Stimulated activated CD8-positive, alpha-beta memory T cell treated with anti-CD3 and anti-CD28 coated beads, Interleukin-12 subunit alpha, Interleukin-12 subunit beta, amount 100 ng/mL, for 24 hours (primary cell): ENCODE data around the gene PRRT1.
"Not testable (repeated sequence)": the region's sequence is repeated elsewhere in the genome, so short reads cannot be mapped to it uniquely, and the experiment has no call there.

ENCODE experiments used
- DNase-seq: peaks from one replicate; pipeline ENCODE4 v3.0.0-alpha.2; 2020; ENCODE audit errors: extremely low read depth

Gene PRRT1

GRCh38 chr6:32151181-32151862, 417 bp downstream of the PRRT1 start:
- no peak for DNase-seq

GRCh38 chr6:32149932-32150870, 1.5 kb downstream of the PRRT1 start:
- no peak for DNase-seq

- DNase-seq = no peak
These were observed 2.5 kb downstream of the PRRT1 start for GRCh38 chr6:32149092-32149755.

GRCh38 chr6:32148289-32149091, 3.2 kb downstream of the PRRT1 start:
- DNase-seq = no peak

GRCh38 chr6:32147401-32148132, 4.2 kb downstream of the PRRT1 start:
- DNase-seq = no peak

GRCh38 chr6:32146687-32147086, 5.1 kb downstream of the PRRT1 start:
- no peak for DNase-seq

- DNase-seq = no peak
These were observed 5.5 kb downstream of the PRRT1 start for GRCh38 chr6:32146287-32146686.

- DNase-seq = not testable (repeated sequence)
These were observed 7.5 kb downstream of the PRRT1 start for GRCh38 chr6:32144238-32144637.

GRCh38 chr6:32140420-32141046, 11.2 kb downstream of the PRRT1 start:
- DNase-seq = no peak

GRCh38 chr6:32139590-32139989, 12.1 kb downstream of the PRRT1 start:
- no peak for DNase-seq

GRCh38 chr6:32137454-32137853, 14.3 kb downstream of the PRRT1 start:
- DNase-seq = no peak

GRCh38 chr6:32133786-32134185, 18.0 kb downstream of the PRRT1 start:
- DNase-seq = no peak

- no peak for DNase-seq
These were observed 19.6 kb downstream of the PRRT1 start for GRCh38 chr6:32132110-32132509.

- DNase-seq = no peak
These were observed 20.2 kb downstream of the PRRT1 start for GRCh38 chr6:32131439-32131948.

- DNase-seq = no peak
These were observed 22.2 kb downstream of the PRRT1 start for GRCh38 chr6:32129297-32130088.

- no peak for DNase-seq
These were observed 22.9 kb downstream of the PRRT1 start for GRCh38 chr6:32128751-32129296.

- DNase-seq = peak; percentile 97
These were observed 23.8 kb downstream of the PRRT1 start, which contains the start of gene ATF6B for GRCh38 chr6:32127717-32128592. ATF6B (minus strand) TSS chr6:32128246; CDS start chr6:32128207, 39 bp downstream.

- no peak for DNase-seq
These were observed 24.4 kb downstream of the PRRT1 start for GRCh38 chr6:32127409-32127716.
